ENCODE results near the gene CACNA1E.
A peak's percentile ranks its signal among the peaks of the same experiment; 100 is the strongest.

CACNA1E gene

DNA sequence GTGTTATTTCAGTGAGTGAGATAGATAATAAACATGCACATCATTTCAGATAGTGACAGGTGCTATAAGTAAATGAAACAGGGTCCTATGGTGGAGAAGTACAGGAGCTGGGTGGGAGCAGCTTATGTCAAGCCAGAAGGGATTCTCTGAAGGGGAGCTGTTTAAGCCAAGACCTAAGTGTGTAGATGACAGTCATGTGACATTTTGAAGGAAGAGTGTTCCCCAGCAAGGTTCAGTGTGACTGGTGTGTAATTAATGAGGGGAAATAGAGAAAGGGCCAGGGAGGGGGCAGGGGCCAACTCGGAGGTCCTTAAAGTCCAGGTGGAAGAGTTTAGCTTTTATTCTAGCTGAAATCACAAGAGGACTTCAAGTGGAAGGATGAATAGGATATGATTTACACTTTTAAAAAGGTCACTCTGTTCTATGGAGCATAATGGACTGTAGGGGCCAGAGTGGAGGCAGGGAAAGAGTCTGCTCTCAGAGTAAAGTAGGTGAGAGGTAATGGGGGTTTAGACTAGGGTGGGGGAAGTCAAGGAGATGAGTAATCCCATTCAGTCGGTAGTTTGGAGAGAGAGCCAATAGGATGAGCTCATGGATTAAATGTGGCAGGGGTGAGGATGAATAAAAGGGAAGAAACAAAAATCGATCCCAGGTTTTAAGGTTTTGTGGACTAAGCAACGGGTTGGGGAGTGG is 243.1 kb downstream of the CACNA1E start:
- Histone ChIP-seq H2AK5ac (ENCODE audit: low read length) (no peak overlapping the region), H3K36me3 (ENCODE audit: control insufficient read depth in 1 of 2, insufficient read depth in 2 of 2, low read length in 2 of 2) (no peaks in the 10 kb centered on the region), H4K91ac (ENCODE audit: low read depth, low read length) (no peak overlapping the region), H3K18ac (ENCODE audit: low read length) (no peak overlapping the region), H2BK120ac (ENCODE audit: insufficient read depth, low read length, poor library complexity) (no peak overlapping the region), H3K9ac (ENCODE audit: low read length) (no peak overlapping the region), H4K8ac (ENCODE audit: low read depth, low read length) (no peak overlapping the region), H2BK5ac (ENCODE audit: low read depth, low read length, poor library complexity) (no peak overlapping the region), H3K23ac (ENCODE audit: low read length) (no peak overlapping the region), H3K27ac (ENCODE audit: low read depth, low read length) (no peak overlapping the region), H2AFZ (ENCODE audit: insufficient read depth, low read length, poor library complexity) (no peak overlapping the region), H3K4me2 (ENCODE audit: low read length) (no peak overlapping the region), H2BK12ac (ENCODE audit: low read length) (no peak overlapping the region), H3K79me2 (ENCODE audit: control insufficient read depth, insufficient read depth, low read length, poor library complexity) (no peaks in the 10 kb centered on the region), H3K79me1 (ENCODE audit: low read length) (no peaks in the 10 kb centered on the region), H3K4me3 (ENCODE audit: low read depth, low read length) (no peak overlapping the region), H3K4me1 (ENCODE audit: control insufficient read depth in 1 of 2, insufficient read depth in 2 of 2, low read length in 2 of 2) (no peaks in the 10 kb centered on the region), H3K14ac (ENCODE audit: low read length) (no peak overlapping the region), H3K9me3 (ENCODE audit: insufficient read depth, low read depth, low read length) (peaks cover 2% of the 10 kb centered on the region), H4K12ac (ENCODE audit: low read depth, low read length) (no peak overlapping the region), H3K27me3 (ENCODE audit: insufficient read depth, low read length) (no peaks in the 10 kb centered on the region), H3K4ac (ENCODE audit: low read depth, low read length) (no peak overlapping the region)
- DNase-seq, result no peak
- WGBS (ENCODE audit: extremely low coverage, insufficient coverage, insufficient read length), result no CpG with 5 or more reads among the region's 4 CpGs

DNA sequence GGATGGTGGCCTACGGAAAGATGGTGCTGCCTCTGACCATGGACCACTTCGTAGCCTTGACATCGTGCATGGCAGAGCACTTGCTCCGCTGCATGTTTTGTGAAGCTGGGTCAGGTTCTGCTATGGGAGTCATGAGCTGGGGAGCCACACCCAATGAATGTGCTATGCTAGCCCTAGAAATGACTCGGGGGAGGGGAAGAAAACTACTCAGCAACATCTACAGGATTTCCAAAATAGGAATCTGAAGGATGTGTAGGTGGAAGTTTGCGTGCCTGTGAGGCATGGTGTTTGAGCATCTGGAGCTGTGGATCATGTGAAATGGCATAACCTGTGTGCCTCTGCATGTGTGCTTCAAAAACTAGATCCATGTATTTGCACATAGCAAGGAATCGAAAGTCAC is 247.3 kb downstream of the CACNA1E start:
- Histone ChIP-seq H2AK5ac (ENCODE audit: low read length) (no peak overlapping the region), H2AFZ (ENCODE audit: insufficient read depth, low read length, poor library complexity) (no peak overlapping the region), H3K27me3 (ENCODE audit: insufficient read depth, low read length) (no peaks in the 10 kb centered on the region), H2BK5ac (ENCODE audit: low read depth, low read length, poor library complexity) (no peak overlapping the region), H3K4ac (ENCODE audit: low read depth, low read length) (no peak overlapping the region), H3K4me1 (ENCODE audit: control insufficient read depth in 1 of 2, insufficient read depth in 2 of 2, low read length in 2 of 2) (no peaks in the 10 kb centered on the region), H2BK12ac (ENCODE audit: low read length) (no peak overlapping the region), H3K4me2 (ENCODE audit: low read length) (no peak overlapping the region), H3K9me3 (ENCODE audit: insufficient read depth, low read depth, low read length) (peaks cover 10% of the 10 kb centered on the region), H2BK120ac (ENCODE audit: insufficient read depth, low read length, poor library complexity) (no peak overlapping the region), H3K23ac (ENCODE audit: low read length) (no peak overlapping the region), H3K27ac (ENCODE audit: low read depth, low read length) (no peak overlapping the region), H3K9ac (ENCODE audit: low read length) (no peak overlapping the region), H4K91ac (ENCODE audit: low read depth, low read length) (no peak overlapping the region), H3K4me3 (ENCODE audit: low read depth, low read length) (no peak overlapping the region), H3K79me1 (ENCODE audit: low read length) (no peaks in the 10 kb centered on the region), H3K36me3 (ENCODE audit: control insufficient read depth in 1 of 2, insufficient read depth in 2 of 2, low read length in 2 of 2) (no peaks in the 10 kb centered on the region), H4K8ac (ENCODE audit: low read depth, low read length) (no peak overlapping the region), H3K18ac (ENCODE audit: low read length) (no peak overlapping the region), H3K79me2 (ENCODE audit: control insufficient read depth, insufficient read depth, low read length, poor library complexity) (no peaks in the 10 kb centered on the region), H3K14ac (ENCODE audit: low read length) (no peak overlapping the region), H4K12ac (ENCODE audit: low read depth, low read length) (no peak overlapping the region)
- no peak for DNase-seq
- WGBS (ENCODE audit: extremely low coverage, insufficient coverage, insufficient read length), result no CpG with 5 or more reads among the region's 7 CpGs

DNA sequence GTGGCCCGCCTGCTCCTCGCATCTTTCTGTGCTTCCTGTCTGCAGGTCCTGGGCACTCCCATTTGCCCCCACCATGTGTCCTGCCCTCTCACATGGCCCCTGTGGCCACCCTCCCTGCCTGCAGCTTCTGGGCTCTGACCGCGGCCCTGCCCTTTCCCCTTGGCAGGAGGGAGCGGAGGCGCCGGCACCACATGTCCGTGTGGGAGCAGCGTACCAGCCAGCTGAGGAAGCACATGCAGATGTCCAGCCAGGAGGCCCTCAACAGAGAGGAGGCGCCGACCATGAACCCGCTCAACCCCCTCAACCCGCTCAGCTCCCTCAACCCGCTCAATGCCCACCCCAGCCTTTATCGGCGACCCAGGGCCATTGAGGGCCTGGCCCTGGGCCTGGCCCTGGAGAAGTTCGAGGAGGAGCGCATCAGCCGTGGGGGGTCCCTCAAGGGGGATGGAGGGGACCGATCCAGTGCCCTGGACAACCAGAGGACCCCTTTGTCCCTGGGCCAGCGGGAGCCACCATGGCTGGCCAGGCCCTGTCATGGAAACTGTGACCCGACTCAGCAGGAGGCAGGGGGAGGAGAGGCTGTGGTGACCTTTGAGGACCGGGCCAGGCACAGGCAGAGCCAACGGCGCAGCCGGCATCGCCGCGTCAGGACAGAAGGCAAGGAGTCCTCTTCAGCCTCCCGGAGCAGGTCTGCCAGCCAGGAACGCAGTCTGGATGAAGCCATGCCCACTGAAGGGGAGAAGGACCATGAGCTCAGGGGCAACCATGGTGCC is 249.1 kb downstream of the CACNA1E start:
- no peaks in the 10 kb centered on the region for H3K27me3 ChIP-seq (ENCODE audit: insufficient read depth, low read length)
- H4K91ac ChIP-seq (ENCODE audit: low read depth, low read length), result no peak overlapping the region
- no peak overlapping the region for H3K14ac ChIP-seq (ENCODE audit: low read length)
- H2BK120ac ChIP-seq (ENCODE audit: insufficient read depth, low read length, poor library complexity), result no peak overlapping the region
- no CpG with 5 or more reads among the region's 31 CpGs for WGBS (ENCODE audit: extremely low coverage, insufficient coverage, insufficient read length)
- H3K18ac ChIP-seq (ENCODE audit: low read length), result no peak overlapping the region
- no peak overlapping the region for H3K23ac ChIP-seq (ENCODE audit: low read length)
- peak overlapping the region; percentile 50 for H3K4me3 ChIP-seq (ENCODE audit: low read depth, low read length)
- H3K4me2 ChIP-seq (ENCODE audit: low read length), result no peak overlapping the region
- H3K9me3 ChIP-seq (ENCODE audit: insufficient read depth, low read depth, low read length), result peaks cover 11% of the 10 kb centered on the region
- H3K79me1 ChIP-seq (ENCODE audit: low read length), result no peaks in the 10 kb centered on the region
- no peak overlapping the region for H2BK5ac ChIP-seq (ENCODE audit: low read depth, low read length, poor library complexity)
- no peak overlapping the region for H2AK5ac ChIP-seq (ENCODE audit: low read length)
- H3K9ac ChIP-seq (ENCODE audit: low read length), result no peak overlapping the region
- H3K36me3 ChIP-seq (ENCODE audit: control insufficient read depth in 1 of 2, insufficient read depth in 2 of 2, low read length in 2 of 2), result no peaks in the 10 kb centered on the region
- H2BK12ac ChIP-seq (ENCODE audit: low read length), result no peak overlapping the region
- H3K4ac ChIP-seq (ENCODE audit: low read depth, low read length), result no peak overlapping the region
- no peak overlapping the region for H4K12ac ChIP-seq (ENCODE audit: low read depth, low read length)
- H3K4me1 ChIP-seq (ENCODE audit: control insufficient read depth in 1 of 2, insufficient read depth in 2 of 2, low read length in 2 of 2), result no peaks in the 10 kb centered on the region
- H4K8ac ChIP-seq (ENCODE audit: low read depth, low read length), result no peak overlapping the region
- H2AFZ ChIP-seq (ENCODE audit: insufficient read depth, low read length, poor library complexity), result no peak overlapping the region
- no peaks in the 10 kb centered on the region for H3K79me2 ChIP-seq (ENCODE audit: control insufficient read depth, insufficient read depth, low read length, poor library complexity)
- no peak overlapping the region for H3K27ac ChIP-seq (ENCODE audit: low read depth, low read length)
- DNase-seq, result no peak

DNA sequence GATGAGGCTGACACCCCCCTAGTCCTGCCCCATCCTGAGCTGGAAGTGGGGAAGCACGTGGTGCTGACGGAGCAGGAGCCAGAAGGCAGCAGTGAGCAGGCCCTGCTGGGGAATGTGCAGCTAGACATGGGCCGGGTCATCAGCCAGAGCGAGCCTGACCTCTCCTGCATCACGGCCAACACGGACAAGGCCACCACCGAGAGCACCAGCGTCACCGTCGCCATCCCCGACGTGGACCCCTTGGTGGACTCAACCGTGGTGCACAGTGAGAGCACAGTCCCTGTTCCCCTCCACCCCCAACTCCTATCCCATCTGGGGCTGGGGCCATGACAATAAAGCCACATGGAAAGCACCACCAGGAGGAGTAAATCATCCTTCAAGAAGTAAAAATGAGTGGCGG is 250.2 kb downstream of the CACNA1E start:
- Histone ChIP-seq H3K36me3 (ENCODE audit: control insufficient read depth in 1 of 2, insufficient read depth in 2 of 2, low read length in 2 of 2) (no peaks in the 10 kb centered on the region), H3K4me3 (ENCODE audit: low read depth, low read length) (peak overlapping the region; percentile 46), H3K79me2 (ENCODE audit: control insufficient read depth, insufficient read depth, low read length, poor library complexity) (no peaks in the 10 kb centered on the region), H2AFZ (ENCODE audit: insufficient read depth, low read length, poor library complexity) (no peak overlapping the region), H3K4me1 (ENCODE audit: control insufficient read depth in 1 of 2, insufficient read depth in 2 of 2, low read length in 2 of 2) (no peaks in the 10 kb centered on the region), H3K18ac (ENCODE audit: low read length) (no peak overlapping the region), H3K27me3 (ENCODE audit: insufficient read depth, low read length) (no peaks in the 10 kb centered on the region), H3K27ac (ENCODE audit: low read depth, low read length) (no peak overlapping the region), H2BK12ac (ENCODE audit: low read length) (no peak overlapping the region), H3K9ac (ENCODE audit: low read length) (no peak overlapping the region), H3K4ac (ENCODE audit: low read depth, low read length) (no peak overlapping the region), H3K79me1 (ENCODE audit: low read length) (no peaks in the 10 kb centered on the region), H3K9me3 (ENCODE audit: insufficient read depth, low read depth, low read length) (peaks cover 13% of the 10 kb centered on the region), H3K23ac (ENCODE audit: low read length) (no peak overlapping the region), H2BK5ac (ENCODE audit: low read depth, low read length, poor library complexity) (no peak overlapping the region), H4K12ac (ENCODE audit: low read depth, low read length) (no peak overlapping the region), H2AK5ac (ENCODE audit: low read length) (no peak overlapping the region), H3K14ac (ENCODE audit: low read length) (no peak overlapping the region), H2BK120ac (ENCODE audit: insufficient read depth, low read length, poor library complexity) (no peak overlapping the region), H4K8ac (ENCODE audit: low read depth, low read length) (no peak overlapping the region), H3K4me2 (ENCODE audit: low read length) (no peak overlapping the region), H4K91ac (ENCODE audit: low read depth, low read length) (no peak overlapping the region)
- no CpG with 5 or more reads among the region's 14 CpGs for WGBS (ENCODE audit: extremely low coverage, insufficient coverage, insufficient read length)
- DNase-seq, result no peak
